Thymus (tissue), 11 donors: ENCODE measurements around the gene TMEM9. TPM values are rescaled to one million over a fixed set of nuclear protein-coding genes. Genes with fewer than 3 reads are reported as not detected.
A peak's percentile ranks its signal among the peaks of the same experiment; 100 is the strongest.

Experiments
- DNase-seq, 9 donors: peaks; one replicate each; pipeline ENCODE4 v3.0.0-alpha.2; 2013; ENCODE audit warnings: low spot score in 9 of 9, low read depth in 6 of 9, missing footprints in 1 of 9
- H3K27ac ChIP-seq, 2 donors: one replicate each; pipeline ENCODE4 v1.5.1; 2013; ENCODE audit warnings: control low read depth in 1 of 2, low read depth in 1 of 2, low read length in 1 of 2, mild to moderate bottlenecking in 1 of 2, moderate library complexity in 1 of 2
- H3K27me3 ChIP-seq, 2 donors: one replicate each; pipeline ENCODE4 v1.5.1; 2013; ENCODE audit warnings: low read length in 1 of 2; ENCODE audit not compliant: control insufficient read depth in 2 of 2, insufficient read depth in 1 of 2
- H3K36me3 ChIP-seq, 2 donors: one replicate each; pipeline ENCODE4 v1.5.1; 2013; ENCODE audit warnings: low read length in 1 of 2, mild to moderate bottlenecking in 1 of 2, moderate library complexity in 1 of 2; ENCODE audit not compliant: control insufficient read depth in 2 of 2, insufficient read depth in 2 of 2
- H3K4me1 ChIP-seq, 2 donors: one replicate each; pipeline ENCODE4 v1.5.1; 2013; ENCODE audit warnings: low read length in 2 of 2; ENCODE audit not compliant: control insufficient read depth in 2 of 2, insufficient read depth in 2 of 2
- H3K4me3 ChIP-seq, 2 donors: one replicate each; pipeline ENCODE4 v1.5.1; 2013; ENCODE audit warnings: low read length in 2 of 2, control low read depth in 1 of 2, mild to moderate bottlenecking in 1 of 2
- H3K9me3 ChIP-seq, 2 donors: one replicate each; pipeline ENCODE4 v1.5.1; 2013; ENCODE audit warnings: low read length in 1 of 2, mild to moderate bottlenecking in 1 of 2; ENCODE audit not compliant: control insufficient read depth in 2 of 2, insufficient read depth in 1 of 2
- WGBS: extraction: QIAGEN DNeasy Blood & Tissue Kit; methylation state at CpG from one replicate; pipeline ENCODE4 v1.1.7; 2013; 5-methylcytosine and 5-hydroxymethylcytosine counted together
- polyA plus RNA-seq: library from polyadenylated mRNA; stranded (reverse); fragments of 200-250 nt; gene quantifications from one replicate; pipeline ENCODE4 v1.2.3, GENCODE V29; 2013
- total RNA-seq: library from RNA; stranded (reverse); fragments of 120-200 nt; gene quantifications from one replicate; pipeline ENCODE4 v1.2.4, GENCODE V29; 2013
- donor health status: healthy.

The TMEM9 gene
- total and polyA plus RNA-seq, 2 donors = 31.5 to 57.5 TPM

DNA sequence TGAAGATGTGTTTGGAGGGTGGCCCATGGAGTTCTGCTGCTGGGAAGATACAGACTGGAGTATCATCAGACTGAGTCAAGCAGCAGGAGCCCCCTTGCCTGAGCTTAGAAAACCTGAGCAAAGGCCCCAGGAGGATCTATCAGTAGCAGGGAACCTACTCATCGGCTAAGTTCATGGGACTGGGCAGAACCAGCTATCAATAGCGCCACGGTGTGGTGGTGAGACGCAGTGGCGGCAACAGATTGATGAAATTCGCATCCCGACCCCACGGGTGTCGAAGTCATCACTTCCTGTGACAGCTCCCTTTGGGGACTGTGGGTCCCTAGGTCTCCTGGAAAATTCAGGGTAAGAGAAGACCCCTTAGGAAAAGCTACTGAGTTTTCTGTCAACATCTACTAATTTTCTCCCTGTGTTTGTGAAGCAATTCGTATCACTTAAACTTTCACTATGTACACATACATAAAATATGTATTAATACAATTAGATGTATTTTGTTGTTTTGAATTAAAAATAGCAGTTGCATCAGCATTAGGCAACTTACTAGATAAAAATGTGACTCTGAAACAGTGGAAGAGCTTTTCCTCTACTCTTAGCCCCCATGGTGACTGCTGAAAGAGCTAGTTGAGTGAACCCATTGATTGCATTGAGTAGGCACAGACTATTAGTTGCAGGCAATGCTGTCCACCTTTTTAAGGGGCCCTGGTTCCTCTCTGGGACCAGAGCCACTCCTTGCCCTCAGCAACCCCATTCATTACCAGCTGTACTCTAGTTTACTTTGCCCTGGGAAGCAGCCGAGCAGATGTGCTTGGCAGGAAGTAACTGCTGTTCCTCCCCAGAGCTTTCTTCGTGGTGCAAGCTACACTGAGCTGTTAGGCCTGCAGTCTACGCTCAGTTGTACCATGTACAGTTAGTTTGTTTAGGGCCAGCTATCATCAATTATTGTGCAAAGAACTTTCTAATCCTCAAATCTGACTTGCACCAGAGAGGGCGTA is 34.8 kb downstream of the TMEM9 start:
- Histone ChIP-seq H3K27me3 (peaks cover 8 to 49% of the 10 kb centered on the region in 2 donors), H3K27ac (no peak overlapping the region)
- WGBS = 37% methylated on average over 14 of the region's 14 CpGs

DNA sequence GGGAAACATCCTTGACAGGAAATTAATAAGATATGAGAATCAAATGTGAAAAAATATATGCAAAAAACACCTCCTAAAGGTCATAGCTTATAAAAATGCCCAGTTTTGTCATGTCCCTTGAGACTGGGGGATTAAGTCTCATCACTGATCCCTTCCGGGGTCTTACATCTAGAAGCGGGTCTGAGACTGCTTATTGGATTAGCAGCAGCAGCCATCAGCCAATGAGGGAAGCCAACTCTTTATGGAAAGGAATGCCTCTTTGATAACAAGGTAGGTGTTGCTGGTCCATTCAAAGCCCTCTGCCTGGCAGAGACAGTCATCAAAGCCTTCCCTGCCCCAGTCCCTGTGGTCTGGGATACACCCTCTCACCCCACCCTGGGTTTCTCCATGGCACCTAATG is 38.2 kb downstream of the TMEM9 start:
- peaks cover 0 to 17% of the 10 kb centered on the region in 2 donors for H3K4me1 ChIP-seq
- no peaks in the 10 kb centered on the region for H3K36me3 ChIP-seq
- H3K27ac ChIP-seq = no peak overlapping the region
- over 99% methylated on average over 2 of the region's 2 CpGs for WGBS
- no peaks in the 10 kb centered on the region for H3K9me3 ChIP-seq
- no peak for DNase-seq
- H3K27me3 ChIP-seq = peaks cover 8 to 68% of the 10 kb centered on the region in 2 donors
- H3K4me3 ChIP-seq = no peak overlapping the region

More for the DNA sequence above, 34.8 kb downstream of the TMEM9 start:
- Histone ChIP-seq H3K36me3 (no peaks in the 10 kb centered on the region), H3K4me3 (no peak overlapping the region), H3K4me1 (peaks cover 0 to 9% of the 10 kb centered on the region in 2 donors), H3K9me3 (no peaks in the 10 kb centered on the region)
- DNase-seq = peak in 6 of 9 donors; percentile 20 to 51 (median 28)

DNA sequence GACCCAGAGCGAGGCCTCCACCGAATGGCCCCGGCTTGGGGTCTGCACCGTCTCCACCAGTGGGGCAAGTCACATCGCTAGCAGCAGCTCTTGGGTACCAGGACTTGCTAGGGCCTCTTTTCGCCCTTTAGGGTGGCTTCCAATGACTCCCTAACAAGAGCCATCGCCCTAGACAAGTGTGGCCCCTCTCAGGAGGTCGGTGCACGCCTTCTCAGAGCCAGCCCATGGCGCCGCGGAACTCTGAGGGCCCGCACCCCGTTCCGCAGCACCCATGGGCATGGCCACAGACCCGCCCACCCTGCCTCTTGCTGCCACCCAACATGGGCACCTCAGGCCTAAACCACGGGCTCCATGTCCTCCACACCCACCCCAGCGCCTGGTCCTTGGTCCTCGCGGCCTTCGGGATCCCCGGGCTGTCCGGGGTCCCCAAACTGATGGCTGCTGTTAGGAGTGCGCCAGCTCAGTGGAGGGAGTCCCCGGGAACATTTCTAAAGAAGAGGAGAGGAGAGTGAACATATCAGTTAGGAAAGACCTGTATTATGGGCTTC is 38.8 kb downstream of the TMEM9 start:
- H3K27ac ChIP-seq = no peak overlapping the region
- peaks cover 8 to 68% of the 10 kb centered on the region in 2 donors for H3K27me3 ChIP-seq
- no peaks in the 10 kb centered on the region for H3K36me3 ChIP-seq
- 98% methylated on average over 25 of the region's 25 CpGs for WGBS
- peaks cover 0 to 17% of the 10 kb centered on the region in 2 donors for H3K4me1 ChIP-seq
- no peak for DNase-seq
- no peak overlapping the region for H3K4me3 ChIP-seq
- H3K9me3 ChIP-seq = no peaks in the 10 kb centered on the region

DNA sequence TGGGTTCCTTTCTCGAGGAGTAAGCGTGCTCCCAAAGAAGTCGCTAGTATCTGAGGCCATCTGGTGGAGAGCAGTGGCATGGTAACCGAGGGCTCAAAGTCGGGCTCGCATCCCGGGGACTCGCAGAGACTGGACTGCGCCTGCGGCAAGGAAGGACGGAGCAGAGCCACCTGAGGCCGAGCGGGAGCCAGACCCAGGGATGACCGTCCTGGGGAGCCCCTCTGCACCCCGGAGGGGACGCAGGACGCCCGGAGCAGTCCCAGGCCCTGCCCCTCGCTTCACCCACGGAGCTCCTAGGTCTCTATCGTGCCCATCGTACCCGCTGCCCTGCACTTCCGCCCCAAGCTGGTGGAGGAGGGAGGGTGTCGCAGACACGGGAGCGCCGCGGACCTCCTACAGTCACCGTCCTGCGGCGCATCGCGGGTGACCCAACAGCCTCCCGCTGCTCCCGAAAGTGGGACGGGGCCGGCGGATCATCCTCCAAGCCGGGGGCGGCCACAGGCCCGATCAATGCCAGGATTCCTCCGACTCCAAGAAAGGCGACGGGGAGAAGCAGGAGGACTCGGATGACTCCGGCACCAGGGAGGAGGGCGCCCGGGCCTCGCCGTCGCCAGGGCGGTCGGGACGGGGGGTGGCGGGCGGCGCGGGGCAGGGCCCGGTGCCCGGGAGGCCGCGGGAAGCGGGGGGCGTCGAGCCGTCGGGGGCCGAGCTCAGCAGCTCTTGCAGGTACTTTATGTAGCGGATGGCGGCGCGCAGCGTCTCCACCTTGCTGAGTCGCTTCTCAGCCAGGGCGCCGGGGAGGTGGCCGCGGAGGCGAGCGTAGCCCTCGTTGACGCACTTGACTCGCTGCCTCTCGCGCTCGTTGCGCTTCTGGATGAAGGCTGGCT is 39.8 kb downstream of the TMEM9 start:
- H3K4me1 ChIP-seq = peaks cover 0 to 10% of the 10 kb centered on the region in 2 donors
- peak overlapping the region in 1 of 2 donors; percentile 75 for H3K27ac ChIP-seq
- H3K27me3 ChIP-seq = peaks cover 8 to 68% of the 10 kb centered on the region in 2 donors
- no peaks in the 10 kb centered on the region for H3K36me3 ChIP-seq
- WGBS = 6% methylated on average over 88 of the region's 88 CpGs
- peak; percentile 48 to 84 (median 61) for DNase-seq
- H3K9me3 ChIP-seq = no peaks in the 10 kb centered on the region
- H3K4me3 ChIP-seq = peak overlapping the region; percentile 47 to 65

DNA sequence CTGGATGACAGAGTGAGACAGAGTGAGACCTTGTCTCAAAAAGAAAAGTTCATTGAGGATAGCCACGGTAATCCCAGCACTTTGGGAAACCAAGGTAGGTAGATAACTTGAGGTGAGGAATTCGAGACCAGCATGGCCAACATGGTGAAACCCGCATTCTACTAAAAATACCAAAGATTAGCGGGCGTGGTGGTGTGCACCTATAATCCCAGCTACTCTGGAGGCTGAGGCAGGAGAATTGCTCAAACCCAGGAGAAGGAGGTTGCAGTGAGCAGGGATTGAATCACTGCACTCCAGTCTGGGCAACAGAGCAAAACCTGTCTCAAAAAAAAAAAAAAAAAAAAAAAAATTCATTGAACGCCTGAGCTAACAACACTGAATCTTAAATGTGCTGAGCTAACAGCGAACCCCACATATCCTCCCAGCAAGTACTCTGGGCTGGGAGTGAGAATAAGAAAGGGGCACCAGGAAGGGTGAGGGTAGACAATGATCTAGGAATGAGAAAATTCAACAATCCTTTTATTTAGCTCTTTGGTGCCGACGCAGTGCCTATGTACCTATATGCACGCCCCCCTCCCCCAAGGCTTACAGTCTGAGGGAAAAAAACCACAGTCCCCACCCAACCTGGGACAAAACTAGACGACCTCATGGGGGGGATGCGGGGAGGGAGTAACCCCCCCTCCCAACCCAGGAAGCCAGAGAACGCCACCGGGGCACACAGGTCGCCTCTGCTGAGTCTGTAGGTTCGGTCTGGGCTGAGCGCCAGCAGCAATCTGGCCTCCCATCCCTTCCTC is 40.6 kb downstream of the TMEM9 start:
- Histone ChIP-seq H3K27ac (no peak overlapping the region), H3K4me3 (peak overlapping the region; percentile 47 to 65), H3K36me3 (no peaks in the 10 kb centered on the region), H3K27me3 (peaks cover 8 to 63% of the 10 kb centered on the region in 2 donors), H3K4me1 (peaks cover 0 to 10% of the 10 kb centered on the region in 2 donors), H3K9me3 (no peaks in the 10 kb centered on the region)
- 40% methylated on average over 17 of the region's 17 CpGs for WGBS
- peak in 1 of 9 donors; percentile 6 for DNase-seq

DNA sequence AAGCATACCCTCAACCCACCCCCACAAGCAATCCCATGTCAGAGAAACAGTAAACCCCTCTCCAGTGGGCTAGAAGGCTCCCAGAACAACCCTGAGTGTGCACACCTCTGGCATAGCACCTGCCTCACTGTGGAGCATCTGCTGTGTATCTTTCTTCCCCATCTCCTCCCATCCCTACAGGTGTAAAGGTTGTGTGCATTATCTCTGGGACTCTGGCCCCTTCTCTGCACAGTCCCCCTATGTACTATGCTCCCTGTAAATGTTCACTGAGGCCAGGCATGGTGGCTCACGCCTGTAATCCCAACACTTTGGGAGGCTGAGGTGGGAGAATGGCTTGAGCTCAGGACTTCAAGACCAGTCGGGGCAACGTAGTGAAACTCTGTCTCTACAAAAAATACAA is 41.3 kb downstream of the TMEM9 start:
- peaks cover 0 to 10% of the 10 kb centered on the region in 2 donors for H3K4me1 ChIP-seq
- no peaks in the 10 kb centered on the region for H3K9me3 ChIP-seq
- H3K27me3 ChIP-seq = peaks cover 8 to 58% of the 10 kb centered on the region in 2 donors
- no peak overlapping the region for H3K4me3 ChIP-seq
- no peak overlapping the region for H3K27ac ChIP-seq
- 96% methylated on average over 3 of the region's 3 CpGs for WGBS
- DNase-seq = no peak
- H3K36me3 ChIP-seq = no peaks in the 10 kb centered on the region

DNA sequence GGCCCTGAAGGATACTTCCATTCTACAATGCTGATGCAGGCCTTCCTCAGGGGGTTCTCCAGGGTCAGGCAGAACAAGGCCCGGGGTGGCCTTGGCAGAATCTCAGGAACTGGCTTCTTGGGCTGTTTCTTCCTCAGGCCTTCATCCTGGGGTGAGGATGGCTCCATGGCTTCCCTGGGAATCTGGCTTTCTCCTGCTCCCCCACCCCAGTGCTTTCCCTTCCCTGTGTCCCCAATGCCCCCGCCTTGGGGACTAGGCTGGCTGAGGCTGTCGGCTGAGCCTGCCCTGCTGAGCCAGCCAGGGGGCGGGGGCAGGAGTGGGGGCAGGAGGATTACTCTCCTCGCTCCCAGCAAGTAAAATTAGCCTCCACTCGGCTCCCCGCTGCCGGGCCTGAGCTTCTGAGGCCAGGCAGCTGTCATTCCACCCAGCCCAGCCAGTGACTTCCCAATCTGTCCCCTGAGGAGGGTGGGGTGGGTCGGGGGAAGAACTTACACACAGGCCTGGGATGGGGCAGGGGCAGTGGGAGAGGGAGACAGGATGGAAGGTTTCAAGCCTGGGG is 42.0 kb downstream of the TMEM9 start, which contains the start of gene CACNA1S:
TSS of gene CACNA1S (minus strand) at position 254 of the 559 bp plus-strand sequence. CDS start at position 167, 87 bp downstream.
- H3K4me3 ChIP-seq = no peak within 1 kb of the TSS
- peaks cover 8 to 53% of the 10 kb centered on the region in 2 donors for H3K27me3 ChIP-seq
- WGBS = 89% methylated on average over 9 of the region's 9 CpGs
- no peaks in the 10 kb centered on the region for H3K36me3 ChIP-seq
- no peak within 1 kb of the TSS for H3K27ac ChIP-seq
- no peaks in the 10 kb centered on the region for H3K9me3 ChIP-seq
- H3K4me1 ChIP-seq = peaks cover 0 to 10% of the 10 kb centered on the region in 2 donors
- DNase-seq = no peak

DNA sequence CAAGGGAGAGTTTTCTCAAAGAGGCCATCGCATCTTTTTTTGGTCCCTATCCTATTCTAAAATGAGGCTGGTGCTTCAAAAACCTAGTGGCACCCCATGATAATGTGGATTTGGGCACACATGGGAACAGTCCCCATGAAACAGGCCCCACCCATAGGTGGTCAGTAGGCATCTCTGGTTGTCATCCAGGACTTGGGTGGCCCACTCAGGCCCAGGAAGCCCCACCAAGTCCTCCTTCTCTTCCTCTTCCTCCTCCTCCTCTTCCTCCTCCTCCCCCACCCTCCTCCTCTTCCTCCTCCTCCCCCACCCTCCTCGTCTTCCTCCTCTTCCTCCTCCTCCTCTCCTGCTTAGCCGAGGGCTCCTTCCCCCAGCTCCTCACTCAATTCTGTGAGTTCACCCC is 42.6 kb downstream of the TMEM9 start:
- Histone ChIP-seq H3K4me1 (peaks cover 0 to 10% of the 10 kb centered on the region in 2 donors), H3K4me3 (no peak overlapping the region), H3K27me3 (peaks cover 8 to 48% of the 10 kb centered on the region in 2 donors), H3K36me3 (no peaks in the 10 kb centered on the region), H3K9me3 (no peaks in the 10 kb centered on the region), H3K27ac (no peak overlapping the region)
- WGBS = 86% methylated on average over 3 of the region's 3 CpGs
- DNase-seq = no peak
